ENCODE measurements around the gene LRRC26. TPM values are rescaled to one million over a fixed set of nuclear protein-coding genes. Genes with fewer than 3 reads are reported as not detected.

LRRC26 gene
- total and polyA plus RNA-seq, 2 of the 13 experiments (the other 11 are each of a cell fraction or from before 2014, with no cell fraction given) = not detected

- TF ChIP-seq ZNF503 (CRISPR knock-in tag; IDR thresholded peaks at IDR 0.05) = no peak
- peak; percentile 48 for TF ChIP-seq AGO2 (optimal IDR thresholded peaks at IDR 0.05; ENCODE audit: low read depth, low read length)
- no peak for TF ChIP-seq MIXL1 (CRISPR knock-in tag; IDR thresholded peaks at IDR 0.05)
- no peak for TF ChIP-seq SMARCC2 (IDR thresholded peaks at IDR 0.05)
- TF ChIP-seq ZNF747 (CRISPR knock-in tag; IDR thresholded peaks at IDR 0.05; ENCODE audit: borderline replicate concordance) = peak; percentile 84
- no peak for TF ChIP-seq RBM39 (IDR thresholded peaks at IDR 0.05; ENCODE audit: low read depth, low read length, poor library complexity, severe bottlenecking)
- TF ChIP-seq ZSCAN31 (CRISPR knock-in tag; IDR thresholded peaks at IDR 0.05; ENCODE audit: low read depth) = peak; percentile 47; the same call in 1 of the 2 replicates
- peak; percentile 12; the same call in 1 of the 2 replicates for TF ChIP-seq ZNF414 (CRISPR knock-in tag; IDR thresholded peaks at IDR 0.05)
- no peak for TF ChIP-seq ERF (CRISPR knock-in tag; IDR thresholded peaks at IDR 0.05)
- no peak for TF ChIP-seq SRSF4 (IDR thresholded peaks at IDR 0.05; ENCODE audit: low read depth, low read length, poor library complexity, severe bottlenecking)
- no peak for TF ChIP-seq ZNF576 (CRISPR knock-in tag; IDR thresholded peaks at IDR 0.05)
- 0 out of 2 replicates have a peak, but pooled peaks have one; percentile 77 for TF ChIP-seq ELF4 (CRISPR knock-in tag; IDR thresholded peaks at IDR 0.05; ENCODE audit: borderline replicate concordance)
- TF ChIP-seq ZNF629 (CRISPR knock-in tag; conservative IDR thresholded peaks at IDR 0.05) = no peak
- TF ChIP-seq ZNF788 (CRISPR knock-in tag; IDR thresholded peaks at IDR 0.05; ENCODE audit: borderline replicate concordance) = 0 out of 2 replicates have a peak, but pooled peaks have one; percentile 6
- no peak for TF ChIP-seq FOSL1 (CRISPR knock-in tag; IDR thresholded peaks at IDR 0.05; ENCODE audit: borderline replicate concordance)
- no peak for TF ChIP-seq ZNF737 (CRISPR knock-in tag; IDR thresholded peaks at IDR 0.05; ENCODE audit: borderline replicate concordance)
- no peak for TF ChIP-seq ZNF616 (CRISPR knock-in tag; IDR thresholded peaks at IDR 0.05; ENCODE audit: low read depth)
- peak; percentile 13; the same call in 1 of the 2 replicates for TF ChIP-seq ESRRA (CRISPR knock-in tag; IDR thresholded peaks at IDR 0.05; ENCODE audit: low read depth)
- TF ChIP-seq KAT2B (IDR thresholded peaks at IDR 0.05; ENCODE audit: borderline replicate concordance, low read depth, low read length) = no peak
- peak; percentile 80 for TF ChIP-seq THAP9 (CRISPR knock-in tag; IDR thresholded peaks at IDR 0.05; ENCODE audit: borderline replicate concordance)
- peak; percentile 49; the same call in 1 of the 2 replicates for TF ChIP-seq RAD21 (CRISPR knock-in tag; IDR thresholded peaks at IDR 0.05)
- TF ChIP-seq NCOR1 (IDR thresholded peaks at IDR 0.05; ENCODE audit: borderline replicate concordance, low read length) = peak; percentile 21; the same call in 1 of the 2 replicates
- no peak for TF ChIP-seq DNMT3B (CRISPR knock-in tag; conservative IDR thresholded peaks at IDR 0.05)
- TF ChIP-seq MTF2 (CRISPR knock-in tag; IDR thresholded peaks at IDR 0.05; ENCODE audit: borderline replicate concordance) = no peak
- no peak for TF ChIP-seq HMGA1 (CRISPR knock-in tag; conservative IDR thresholded peaks at IDR 0.05)
These were observed 31.5 kb upstream of the LRRC26 start (continued) for GRCh38 chr9:137201205-137201868.

Data from HepG2 (cell line).